DMS153 (cell line): ENCODE data around the gene OR2F2.

Experiments used
- DNase-seq: peaks from one replicate; lab custom pipeline; 2025; lab: John Stamatoyannopoulos, UW

The OR2F2 gene

GRCh38 chr7:143914938-143915652 is 19.9 kb upstream of the OR2F2 start:
- no peak for DNase-seq

- no peak for DNase-seq
Measured at GRCh38 chr7:143924851-143925250, 10.2 kb upstream of the OR2F2 start.

- no peak for DNase-seq
Measured at GRCh38 chr7:143929224-143929920, 5.7 kb upstream of the OR2F2 start.

- no peak for DNase-seq
Measured at GRCh38 chr7:143931739-143932138, 3.3 kb upstream of the OR2F2 start.

- no peak for DNase-seq
Measured at GRCh38 chr7:143936087-143937009, 1.3 kb downstream of the OR2F2 start.

GRCh38 chr7:143938379-143939243 is 3.6 kb downstream of the OR2F2 start:
- DNase-seq = no peak

- DNase-seq = no peak
Measured at GRCh38 chr7:143945423-143945822, 10.4 kb downstream of the OR2F2 start.

- no peak for DNase-seq
Measured at GRCh38 chr7:143947111-143947510, 12.1 kb downstream of the OR2F2 start.

- DNase-seq = no peak
Measured at GRCh38 chr7:143948733-143949132, 13.7 kb downstream of the OR2F2 start.

- no peak for DNase-seq
Measured at GRCh38 chr7:143953421-143953820, 18.4 kb downstream of the OR2F2 start.

GRCh38 chr7:143954135-143954534 is 19.1 kb downstream of the OR2F2 start:
- DNase-seq = no peak

GRCh38 chr7:143954544-143954943 is 19.5 kb downstream of the OR2F2 start, which contains the start of gene OR2F1:
OR2F1 (plus strand) TSS chr7:143954844; CDS start chr7:143959971, 5,127 bp downstream.
- DNase-seq = no peak

- peak; percentile 26 for DNase-seq
Measured at GRCh38 chr7:143958781-143959180, 23.7 kb downstream of the OR2F2 start.

- no peak for DNase-seq
Measured at GRCh38 chr7:143960813-143961610, 26.0 kb downstream of the OR2F2 start.

GRCh38 chr7:143965280-143965679 is 30.2 kb downstream of the OR2F2 start:
- DNase-seq = no peak

- no peak for DNase-seq
Measured at GRCh38 chr7:143967398-143967797, 32.4 kb downstream of the OR2F2 start.

GRCh38 chr7:143973870-143974416 is 38.9 kb downstream of the OR2F2 start:
- no peak for DNase-seq

- no peak for DNase-seq
Measured at GRCh38 chr7:143974459-143974858, 39.4 kb downstream of the OR2F2 start.

- DNase-seq = no peak
Measured at GRCh38 chr7:143975617-143976016, 40.6 kb downstream of the OR2F2 start.

GRCh38 chr7:143978585-143978984 is 43.6 kb downstream of the OR2F2 start:
- DNase-seq = no peak
